NCI-H2029 (cell line): ENCODE results near the gene CCDC169.
"Not testable (repeated sequence)": the region's sequence is repeated elsewhere in the genome, so short reads cannot be mapped to it uniquely, and the experiment has no call there.

Experiments used
- DNase-seq: peaks from one replicate; lab custom pipeline; 2025; lab: John Stamatoyannopoulos, UW

The CCDC169 gene

DNA sequence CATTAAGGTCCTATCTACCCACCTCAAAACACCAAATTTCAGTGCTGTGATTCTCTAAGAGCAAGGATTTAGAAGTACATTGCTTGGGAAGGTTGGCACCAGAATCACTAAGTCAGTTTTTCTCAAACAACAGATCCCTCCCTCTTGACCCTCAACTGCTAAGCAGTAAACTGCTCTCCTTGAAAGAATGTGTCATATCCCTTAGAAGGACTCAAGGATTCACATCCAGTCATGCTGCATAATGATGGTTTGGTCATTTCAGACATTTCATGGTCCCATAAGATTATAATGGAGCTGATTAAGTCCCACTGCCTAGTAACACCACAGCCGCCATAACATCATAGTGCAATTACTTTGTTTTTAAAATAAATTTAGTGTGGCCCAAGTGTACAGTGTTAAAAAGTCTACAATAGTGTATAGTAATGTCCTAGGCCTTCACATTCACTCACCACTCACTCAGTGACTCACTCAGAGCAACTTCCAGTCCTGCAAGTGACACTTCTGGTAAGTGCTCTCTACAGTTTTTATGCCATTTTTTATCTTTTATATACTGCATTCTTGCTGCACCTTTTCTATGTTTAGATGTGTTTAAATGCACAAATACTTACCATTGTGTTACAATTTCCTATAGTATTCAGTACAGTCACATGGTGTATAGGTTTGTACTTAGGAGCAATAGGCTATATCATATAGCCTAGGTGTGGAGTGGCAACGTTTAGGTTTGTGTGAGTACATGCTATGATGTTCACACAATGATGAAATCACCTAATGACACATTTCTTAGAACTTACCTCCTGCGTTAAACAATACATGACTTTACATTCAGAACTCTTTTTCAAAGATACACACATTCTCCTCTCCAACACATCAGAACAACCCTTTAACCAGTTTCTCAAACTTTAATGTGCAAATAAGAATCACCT is 15.7 kb upstream of the CCDC169 start:
- no peak for DNase-seq

DNA sequence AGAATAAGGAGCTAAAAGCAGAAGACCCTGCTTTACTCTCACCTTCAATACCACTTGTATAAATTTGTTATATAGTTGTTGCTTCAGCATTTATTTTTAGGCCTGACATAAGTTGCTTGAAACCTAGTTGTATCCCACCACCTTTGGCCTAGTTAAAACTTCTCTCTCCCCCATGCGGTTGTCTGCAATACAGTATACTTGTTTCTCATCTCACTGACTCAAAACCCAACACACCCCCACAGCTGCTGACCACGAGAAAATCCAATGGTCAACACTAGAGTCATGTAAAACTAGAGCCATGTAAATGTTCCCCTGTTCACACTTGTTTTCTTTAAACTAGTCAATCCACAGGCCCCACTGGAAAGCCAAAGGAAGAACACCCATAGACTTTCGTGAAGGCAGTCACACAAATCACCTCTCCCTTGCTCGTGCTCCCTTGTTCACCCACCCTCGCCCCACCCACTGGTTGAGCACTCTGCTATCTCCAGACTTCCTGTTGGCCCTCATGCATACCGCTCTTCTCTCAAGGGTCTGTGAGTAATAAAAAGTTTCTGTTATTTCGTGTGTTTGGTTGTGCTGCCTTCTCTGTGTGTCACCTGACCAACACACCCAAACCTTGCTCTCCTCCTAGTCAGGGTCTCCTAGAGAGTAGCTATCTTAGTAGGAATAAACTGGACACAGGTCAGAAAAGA is 12.9 kb upstream of the CCDC169 start:
- no peak for DNase-seq

DNA sequence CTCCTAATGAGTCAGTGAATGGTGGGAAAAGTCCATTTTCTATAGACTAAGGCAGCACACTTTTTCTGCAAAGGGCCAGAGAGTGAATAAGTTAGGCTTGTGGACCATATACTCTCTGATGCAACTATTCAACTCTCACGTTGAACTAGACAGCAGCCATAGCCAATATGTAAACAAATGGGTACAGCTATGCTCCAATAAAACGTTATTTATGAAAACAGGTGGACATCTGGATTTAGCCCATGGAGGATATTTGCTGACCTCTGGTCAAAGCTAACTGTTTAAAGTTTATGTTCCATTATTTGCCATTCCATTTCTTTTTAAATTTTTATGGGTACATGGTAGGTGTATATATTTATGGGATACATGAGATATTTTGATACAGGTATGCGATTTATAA is 4.7 kb upstream of the CCDC169 start:
- no peak for DNase-seq

DNA sequence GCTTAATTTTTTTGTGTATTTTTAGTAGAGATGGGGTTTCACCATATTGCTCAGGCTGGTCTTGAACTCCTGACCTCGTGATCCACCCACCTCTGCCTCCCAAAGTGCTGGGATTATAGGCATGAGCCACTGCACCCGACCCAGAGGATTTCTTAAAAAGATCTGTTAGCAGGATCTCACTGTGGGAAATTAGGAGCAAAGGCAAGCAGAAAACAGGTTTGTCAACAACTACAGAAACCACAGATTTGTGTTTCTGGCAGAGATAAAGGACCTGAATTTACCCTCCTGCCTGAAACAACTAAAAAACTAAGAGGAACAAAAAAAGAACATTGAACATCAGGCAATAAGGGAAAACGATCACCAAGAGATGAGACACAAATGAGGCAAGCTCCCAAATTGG is 1.9 kb upstream of the CCDC169 start:
- DNase-seq: not testable (repeated sequence)

DNA sequence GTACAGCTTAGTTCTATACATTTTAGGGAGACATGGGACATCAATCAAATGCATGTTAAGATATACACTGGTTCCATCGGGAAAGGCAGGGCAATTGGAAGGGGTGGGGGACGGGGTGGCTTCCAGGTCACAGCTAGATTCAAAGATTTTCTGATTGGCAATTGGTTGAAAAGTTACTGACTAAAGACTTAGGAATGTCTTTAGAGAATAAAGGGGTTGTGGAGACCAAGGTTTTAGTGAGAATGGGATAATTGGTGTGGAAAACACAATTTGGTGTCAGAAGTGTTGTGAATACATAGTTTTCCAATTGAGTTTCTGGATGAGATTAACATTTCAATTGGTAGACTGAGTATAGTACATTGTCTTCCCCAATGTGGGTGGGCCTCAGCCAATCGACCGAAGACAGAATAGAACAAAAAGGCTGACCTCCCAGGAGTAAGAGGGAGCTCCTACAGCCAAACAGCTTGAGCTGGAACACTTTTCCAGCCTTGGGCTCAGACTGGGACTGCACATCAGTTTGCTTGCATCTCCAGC is 988 bp upstream of the CCDC169 start:
- no peak for DNase-seq

DNA sequence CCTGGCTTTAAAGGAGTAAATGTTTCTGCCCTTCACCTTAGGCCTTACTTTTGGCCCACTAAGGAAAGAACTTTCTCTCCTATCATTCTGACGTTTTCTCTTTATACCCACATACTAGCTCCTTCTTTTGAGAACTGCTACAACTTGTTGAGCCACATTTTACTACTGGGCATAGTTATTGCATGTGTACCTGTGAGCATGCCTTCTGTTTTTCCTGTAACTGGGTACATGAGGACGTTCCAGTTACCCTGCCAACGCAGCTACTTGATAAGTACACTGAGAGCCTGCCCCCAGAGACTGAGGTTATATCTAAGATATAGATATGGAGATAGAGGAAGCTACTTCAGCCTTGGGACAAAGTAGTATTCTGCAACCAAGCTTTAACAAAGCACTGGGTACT is 3.5 kb downstream of the CCDC169 start:
- no peak for DNase-seq

DNA sequence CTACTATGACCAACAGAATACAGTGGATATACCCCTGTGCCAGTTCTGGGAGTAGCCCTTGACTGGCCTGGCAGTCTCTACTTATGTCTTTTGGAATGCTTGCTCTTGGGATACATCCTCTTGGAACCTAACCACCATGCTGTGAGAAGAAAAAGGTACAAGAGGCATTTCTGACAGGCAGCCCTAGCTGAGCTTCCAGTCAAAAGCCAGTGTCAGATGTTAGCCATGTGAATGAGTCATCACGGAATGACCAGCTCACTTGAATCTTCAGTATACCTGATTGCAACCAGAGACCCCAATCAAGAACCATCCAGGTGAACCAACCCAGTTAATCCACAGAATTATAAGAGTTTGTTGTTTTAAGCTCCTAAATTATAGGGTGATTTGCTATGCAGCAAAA is 4.1 kb downstream of the CCDC169 start:
- DNase-seq: no peak

DNA sequence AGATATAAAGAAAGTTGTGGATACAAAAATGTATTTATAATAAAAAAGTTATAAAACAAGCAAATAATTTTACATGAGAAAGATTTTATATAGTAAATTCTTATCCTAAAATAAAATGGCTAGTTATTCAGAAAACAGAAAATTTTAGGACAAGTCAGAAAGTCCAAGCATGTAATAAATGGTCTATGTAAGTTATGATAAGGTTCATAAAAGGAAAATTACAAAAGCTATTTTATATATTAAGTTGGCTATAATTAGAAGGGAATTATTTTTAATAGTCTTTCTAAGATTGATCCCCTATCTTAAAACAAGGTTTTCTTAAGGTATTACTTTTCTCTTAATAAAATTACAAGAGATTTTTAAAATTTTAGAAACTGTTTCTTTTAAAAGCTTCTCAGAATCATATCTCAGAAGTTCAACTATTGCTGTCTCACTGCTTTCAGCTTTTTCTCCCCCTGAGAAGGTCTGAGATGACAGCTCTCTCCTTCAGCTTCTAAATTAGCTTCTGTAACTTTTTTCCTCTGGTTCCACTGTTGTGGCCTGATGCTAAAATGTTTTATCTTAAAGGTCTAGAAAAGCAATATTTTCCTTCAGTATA is 8.7 kb downstream of the CCDC169 start:
- no peak for DNase-seq

DNA sequence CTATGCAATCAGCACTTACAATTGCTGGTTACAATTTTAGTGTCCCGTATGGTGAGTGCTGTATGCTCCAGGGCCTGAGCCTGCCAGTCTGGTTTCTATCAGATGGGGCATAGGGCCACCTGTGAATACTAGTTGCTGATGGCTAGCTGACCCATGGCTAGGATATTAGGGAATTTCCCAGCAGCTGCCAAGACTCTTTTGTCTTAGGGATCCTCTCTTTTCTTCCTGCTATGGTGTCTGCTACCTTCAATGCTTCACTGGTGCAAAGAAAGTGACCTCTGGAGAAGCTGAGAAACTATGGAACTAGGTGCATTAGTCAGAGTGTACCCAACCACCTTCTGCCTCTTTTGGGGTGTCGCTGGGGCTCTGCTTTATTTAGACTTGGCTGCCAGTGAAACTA is 11.6 kb downstream of the CCDC169 start:
- no peak for DNase-seq

DNA sequence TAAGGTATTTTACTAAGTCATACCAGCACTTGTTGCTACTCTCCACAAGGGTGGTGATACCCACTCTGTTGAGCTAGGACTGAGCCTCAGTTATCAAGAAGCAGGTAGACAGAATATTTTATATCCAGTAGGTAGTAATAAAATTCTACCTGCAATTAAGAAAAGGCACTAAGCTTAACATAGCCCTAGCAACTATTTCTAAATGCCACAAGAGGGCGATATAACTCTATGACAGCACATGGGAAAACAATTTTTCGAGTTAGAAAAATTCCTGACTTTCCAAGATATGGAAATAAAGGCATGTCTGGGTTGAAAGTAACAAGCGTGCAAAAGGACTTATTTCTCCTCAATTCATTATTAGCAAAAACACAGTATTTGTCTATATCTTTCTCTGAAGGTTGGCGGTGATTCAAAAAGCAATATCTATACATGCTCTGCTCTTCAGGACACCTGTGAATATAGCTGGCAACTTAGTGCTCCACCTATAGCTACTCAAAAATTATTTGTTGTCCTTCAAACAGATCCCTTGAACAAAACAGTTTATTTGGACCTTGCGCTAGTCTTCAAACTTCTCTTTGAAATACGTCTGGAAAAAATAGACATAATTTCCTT is 14.7 kb downstream of the CCDC169 start:
- no peak for DNase-seq

DNA sequence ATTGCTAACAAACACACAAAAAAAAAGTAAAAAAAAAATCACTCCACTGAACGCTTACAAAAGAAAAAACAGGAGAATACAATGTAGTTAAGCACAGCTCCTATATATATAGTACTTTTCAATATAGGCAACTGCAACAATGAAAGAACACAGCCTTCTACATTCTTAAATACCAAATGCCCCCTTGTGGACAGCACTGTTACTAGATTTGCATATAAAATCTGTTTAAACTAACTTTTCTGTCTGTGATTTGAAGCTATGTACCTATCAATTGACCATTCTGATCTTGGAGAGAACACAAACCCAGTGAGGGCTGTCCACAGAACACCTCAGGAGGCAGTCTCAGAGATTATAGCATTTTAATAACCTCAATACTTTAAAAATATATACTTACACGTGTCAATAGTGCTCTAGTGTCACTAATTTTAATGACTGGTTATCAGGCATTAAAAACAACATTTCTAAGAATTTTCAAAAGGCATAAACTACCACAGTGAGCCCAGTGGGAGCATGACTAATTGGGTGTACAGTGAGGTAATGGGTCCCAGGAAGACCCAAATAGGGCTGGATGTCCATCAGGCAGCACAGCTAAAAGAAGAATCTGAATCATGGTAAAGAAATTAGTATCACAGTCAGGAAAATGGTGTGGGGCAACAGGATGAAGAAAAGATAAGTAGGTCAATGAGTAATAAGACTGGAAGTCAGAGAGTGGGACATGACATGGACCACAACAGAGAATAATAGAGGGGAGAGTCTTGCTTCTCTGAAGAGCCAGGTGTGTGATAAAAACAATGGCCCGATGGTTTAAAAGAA is 22.2 kb downstream of the CCDC169 start:
- DNase-seq: peak; percentile 45

DNA sequence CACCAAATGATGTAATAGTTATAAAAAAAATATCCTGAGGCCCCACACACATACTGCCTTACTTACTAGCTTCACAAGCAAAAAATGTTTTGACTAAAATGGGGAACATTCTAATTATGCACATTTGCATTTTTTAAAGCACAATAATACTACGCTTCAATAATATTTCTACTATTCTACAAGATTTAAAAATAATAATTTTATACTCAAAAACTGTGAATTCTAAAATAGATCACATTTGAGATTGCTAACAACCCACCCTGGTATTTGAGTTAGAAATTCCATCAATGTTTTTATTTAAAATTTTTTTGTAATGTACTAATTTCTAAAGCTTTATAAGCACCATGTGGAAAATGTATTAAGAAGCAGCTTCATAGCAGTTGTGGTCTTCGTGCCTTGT is 24.2 kb downstream of the CCDC169 start:
- no peak for DNase-seq

DNA sequence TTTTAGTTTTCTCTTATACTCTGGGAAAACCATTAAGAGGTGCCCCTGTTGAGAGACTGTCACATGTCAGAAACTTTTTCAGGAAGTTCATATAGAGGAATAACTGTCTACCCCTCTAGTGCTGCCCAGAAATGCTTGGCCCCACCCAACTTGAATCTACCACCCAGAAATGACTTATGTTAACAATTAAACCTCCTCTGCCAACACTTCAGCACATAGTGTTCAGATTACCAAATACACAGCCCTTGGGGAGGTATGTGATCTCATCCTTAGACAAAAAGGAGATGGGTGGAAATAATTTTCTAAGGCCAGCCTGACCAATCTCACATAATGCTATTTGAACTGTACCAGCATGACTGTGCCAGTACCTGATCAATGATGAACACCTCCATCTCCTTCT is 35.6 kb downstream of the CCDC169 start:
- no peak for DNase-seq

DNA sequence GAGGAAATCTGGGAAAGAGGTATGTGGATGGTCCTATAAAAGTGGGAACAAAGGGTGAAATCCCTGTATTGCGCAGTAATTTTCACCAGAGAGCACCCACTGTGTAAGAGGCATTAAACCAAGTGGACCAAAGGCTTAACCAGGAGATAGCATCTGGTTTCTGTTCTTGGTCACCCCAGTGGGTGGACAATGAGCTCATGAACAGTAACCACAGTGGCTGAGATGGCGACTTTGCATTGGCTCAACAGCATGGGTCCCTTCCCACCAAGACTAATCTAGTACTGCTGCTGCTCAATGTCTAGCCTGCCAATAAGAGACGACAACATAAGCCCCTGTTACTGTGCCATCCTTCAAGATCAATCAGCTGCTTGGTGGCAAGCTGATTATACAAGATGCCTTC is 36.6 kb downstream of the CCDC169 start:
- no peak for DNase-seq

DNA sequence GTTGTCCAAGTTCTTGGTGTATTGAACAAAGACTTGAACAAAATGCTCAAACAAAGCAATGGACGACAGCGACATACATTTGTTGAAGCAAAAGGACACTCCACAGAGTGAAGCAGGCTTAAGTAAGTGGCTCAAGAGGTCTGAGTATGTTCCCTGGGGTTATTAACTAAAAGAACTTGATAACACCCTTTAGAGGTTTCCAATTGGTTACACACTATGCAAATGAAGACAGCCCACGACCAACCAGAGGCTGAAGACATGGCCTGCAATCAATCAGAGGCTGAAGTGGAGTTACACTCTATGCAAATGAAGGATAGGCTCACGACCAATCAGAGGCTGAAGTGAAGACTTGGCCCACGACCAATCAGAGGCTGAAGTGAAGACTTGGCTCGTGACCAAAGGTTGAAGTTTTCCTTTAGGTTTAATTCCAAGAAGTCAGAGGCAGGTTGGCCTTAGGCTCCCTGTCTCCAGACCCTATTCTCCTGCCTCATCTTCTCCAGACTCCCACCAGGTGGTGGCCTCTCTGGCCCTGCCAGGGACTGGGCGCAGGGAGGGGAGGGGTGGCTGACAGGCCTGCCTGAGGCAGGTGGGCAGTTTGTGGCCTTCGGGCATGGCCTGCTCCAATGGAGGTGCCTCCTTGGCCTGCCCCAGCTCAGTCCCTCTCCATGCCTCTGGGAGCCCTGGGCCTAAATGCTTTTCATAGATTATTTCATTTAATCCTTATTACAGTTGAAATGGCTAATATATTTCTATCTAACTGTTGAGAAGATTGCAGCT is 38.1 kb downstream of the CCDC169 start:
- DNase-seq: no peak

DNA sequence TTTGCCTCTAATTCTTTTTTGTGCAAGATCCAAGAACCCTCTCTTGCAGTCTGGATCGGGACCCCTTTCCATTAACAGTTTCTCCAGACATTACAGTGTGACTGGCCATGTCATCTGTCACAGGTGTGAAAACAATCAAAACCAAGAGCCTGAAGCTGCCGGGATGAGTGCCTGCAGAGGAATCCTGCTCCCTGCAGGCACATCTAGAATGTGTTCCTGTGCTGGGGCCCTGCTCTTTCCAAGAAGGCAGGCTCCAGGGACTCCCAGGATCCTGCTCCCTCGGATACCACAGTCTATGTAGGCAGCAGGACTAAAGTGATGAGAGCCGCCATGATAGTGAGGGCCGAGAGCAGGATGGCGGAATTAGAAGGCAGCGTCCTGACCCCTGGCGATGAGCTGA is 38.8 kb downstream of the CCDC169 start:
- no peak for DNase-seq

DNA sequence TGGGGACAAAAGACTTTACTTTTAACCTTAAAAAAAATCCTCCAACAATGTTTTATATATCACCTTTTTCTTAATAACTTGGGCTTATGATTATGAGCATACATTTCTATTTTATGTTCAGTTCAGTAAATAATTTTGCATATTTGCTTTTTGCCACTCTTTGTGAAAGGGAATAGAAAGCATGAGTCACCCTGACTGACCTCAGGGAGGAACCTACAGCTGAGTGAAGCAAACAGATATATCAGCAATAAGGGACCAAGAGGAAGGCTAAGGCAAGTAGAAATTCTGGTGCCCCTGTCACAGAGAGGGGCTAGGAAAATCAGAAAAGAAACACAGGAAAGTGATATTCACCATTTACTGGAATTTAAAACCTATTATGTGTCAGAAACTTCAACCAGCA is 46.1 kb downstream of the CCDC169 start:
- DNase-seq: no peak

DNA sequence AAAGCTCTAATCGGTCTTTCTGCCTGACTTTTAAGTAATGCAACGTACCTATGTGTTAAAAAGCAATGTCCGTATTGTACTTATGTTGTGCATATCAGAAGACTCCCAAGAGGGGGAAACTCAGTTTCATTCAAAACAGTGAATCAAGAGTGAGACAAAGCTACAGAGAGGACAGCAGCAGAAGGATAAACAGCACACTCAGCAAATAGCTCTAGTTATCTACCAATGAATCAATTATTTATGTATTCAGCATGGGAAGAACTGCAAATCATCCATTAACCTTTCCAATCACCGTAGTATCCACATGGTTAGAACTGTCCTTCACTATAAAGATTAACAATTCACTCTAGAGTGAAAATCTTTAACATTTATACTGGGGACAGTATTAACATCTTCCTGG is 46.6 kb downstream of the CCDC169 start:
- no peak for DNase-seq

DNA sequence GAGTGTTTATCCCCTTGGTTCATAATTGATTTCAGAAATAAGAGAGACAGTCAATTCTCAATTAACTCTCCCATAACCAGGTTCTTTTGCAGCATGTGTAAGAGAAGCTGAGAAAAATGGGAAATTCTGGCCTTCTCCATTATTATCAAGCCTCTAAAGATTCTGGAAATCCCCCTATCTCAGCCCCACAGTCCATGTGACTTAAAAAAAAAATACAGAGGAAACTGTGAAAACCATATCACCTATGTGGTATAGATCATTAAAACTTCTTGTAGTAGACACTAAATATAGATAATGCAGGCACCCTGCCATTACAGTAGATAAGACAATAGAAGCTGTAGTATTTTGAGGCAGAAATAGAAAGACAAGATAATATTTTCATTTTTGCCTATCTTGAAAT is 48.9 kb downstream of the CCDC169 start:
- DNase-seq: no peak

DNA sequence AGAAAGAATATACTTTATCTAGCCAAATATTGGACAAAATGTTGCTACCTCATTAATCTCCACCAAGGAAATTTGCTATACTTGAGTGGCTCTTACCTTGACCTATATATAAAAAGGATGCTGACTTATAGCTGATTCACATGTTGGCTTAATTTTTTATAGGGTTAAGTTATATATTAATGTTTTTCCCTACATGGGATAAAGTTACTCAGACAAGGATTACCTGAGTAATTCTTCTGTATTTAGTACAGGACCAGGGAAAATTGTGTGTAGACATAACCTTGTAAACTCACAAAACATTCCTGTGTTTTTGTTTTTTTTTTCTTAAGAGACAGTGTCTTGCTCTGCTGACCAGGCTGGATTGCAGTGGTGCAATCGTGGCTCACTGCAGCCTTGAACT is 52.6 kb downstream of the CCDC169 start:
- DNase-seq: no peak

DNA sequence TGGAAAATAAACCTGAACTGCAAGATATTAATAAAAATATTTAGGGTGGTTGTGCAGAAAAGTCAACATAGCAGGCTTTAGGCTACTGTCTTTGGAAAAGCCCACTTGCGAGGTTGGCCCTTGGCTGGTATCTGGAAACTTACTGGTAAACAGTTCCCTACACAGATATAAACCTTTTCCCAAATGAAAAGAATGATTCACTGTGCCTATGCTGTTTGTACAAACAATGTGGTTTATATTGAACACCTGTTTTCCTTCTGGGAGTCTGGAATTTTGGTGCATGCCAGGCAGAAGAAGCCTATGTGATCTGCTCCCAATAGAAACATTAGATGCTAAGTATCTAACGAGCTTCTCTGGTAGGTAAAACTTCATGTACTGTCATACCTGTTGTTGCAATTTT is 53.5 kb downstream of the CCDC169 start:
- no peak for DNase-seq
